Keratinocyte (primary cell): ENCODE measurements around the gene RELCH. TPM values are rescaled to one million over a fixed set of nuclear protein-coding genes. Genes with fewer than 3 reads are reported as not detected.

Experiments used
- DNase-seq: peaks from one replicate; pipeline ENCODE4 v3.0.0-alpha.2; 2011; ENCODE audit warnings: low read depth, missing footprints, low spot score
- FAIRE-seq: peaks from 2 replicates; lab custom pipeline; 2011; peaks lifted over from hg19 to GRCh38; lab: Jason Lieb, UNC
- H2AFZ ChIP-seq: 2 replicates; pipeline ENCODE4 v1.6.0; 2012; ENCODE audit warnings: low read length, control low read depth, inconsistent platforms; ENCODE audit not compliant: control insufficient read depth
- H3K27ac ChIP-seq: 2 replicates; pipeline ENCODE4 v1.5.1; 2011; ENCODE audit warnings: low read length; ENCODE audit not compliant: control insufficient read depth, insufficient read depth
- H3K27me3 ChIP-seq: 3 replicates; pipeline ENCODE4 v1.6.0; 2011; ENCODE audit warnings: low read length; ENCODE audit not compliant: control insufficient read depth, insufficient read depth; ENCODE audit errors: extremely low read depth
- H3K36me3 ChIP-seq, 2 experiments: 2 replicates in 1 of 2; 3 replicates in 1 of 2; pipeline ENCODE4 v1.5.1; 2011; ENCODE audit warnings: low read length in 2 of 2, mild to moderate bottlenecking in 1 of 2; ENCODE audit not compliant: control insufficient read depth in 2 of 2, insufficient read depth in 2 of 2; ENCODE audit errors: extremely low read depth in 1 of 2
- H3K4me1 ChIP-seq: 3 replicates; pipeline ENCODE4 v1.5.1; 2011; ENCODE audit warnings: low read length; ENCODE audit not compliant: control insufficient read depth, insufficient read depth; ENCODE audit errors: extremely low read depth
- H3K4me2 ChIP-seq: 3 replicates; pipeline ENCODE4 v1.6.0; 2011; ENCODE audit warnings: low read depth, low read length; ENCODE audit not compliant: control insufficient read depth, insufficient read depth; ENCODE audit errors: extremely low read depth
- H3K4me3 ChIP-seq, 3 experiments: fragments of 200-600 bp in 1 of 3; sonication (generic) in 1 of 3; 2 replicates in 2 of 3; 3 replicates in 1 of 3; pipeline ENCODE4 v1.5.1; 2011 to 2016; ENCODE audit warnings: low read length in 3 of 3, mild to moderate bottlenecking in 3 of 3, control low read depth in 2 of 3, inconsistent platforms in 1 of 3, low read depth in 1 of 3, mixed read lengths in 1 of 3, mixed run types in 1 of 3, moderate library complexity in 1 of 3; ENCODE audit not compliant: control insufficient read depth in 2 of 3, insufficient read depth in 2 of 3; ENCODE audit errors: extremely low read depth in 1 of 3
- H3K79me2 ChIP-seq: 2 replicates; pipeline ENCODE4 v1.6.0; 2012; ENCODE audit warnings: low read length; ENCODE audit not compliant: control insufficient read depth, insufficient read depth
- H3K9ac ChIP-seq: 3 replicates; pipeline ENCODE4 v1.6.0; 2011; ENCODE audit warnings: low read length; ENCODE audit not compliant: control insufficient read depth, insufficient read depth; ENCODE audit errors: extremely low read depth
- H3K9me1 ChIP-seq: 3 replicates; pipeline ENCODE4 v1.6.0; 2011; ENCODE audit warnings: low read length; ENCODE audit not compliant: control insufficient read depth, insufficient read depth; ENCODE audit errors: extremely low read depth
- H3K9me3 ChIP-seq: 2 replicates; pipeline ENCODE4 v1.5.1; 2012; ENCODE audit warnings: low read depth, low read length; ENCODE audit not compliant: control insufficient read depth
- H4K20me1 ChIP-seq: 3 replicates; pipeline ENCODE4 v1.6.0; 2011; ENCODE audit warnings: low read length; ENCODE audit not compliant: control insufficient read depth, insufficient read depth; ENCODE audit errors: extremely low read depth
- CTCF ChIP-seq, 3 experiments: IDR thresholded peaks in 1 of 3; conservative IDR thresholded peaks in 1 of 3; optimal IDR thresholded peaks in 1 of 3; 2 replicates in 2 of 3; 3 replicates in 1 of 3; pipeline versions ENCODE3 to v1.5.1; 2011; ENCODE audit warnings: low read length in 3 of 3, mild to moderate bottlenecking in 3 of 3, moderate library complexity in 2 of 3, control low read depth in 1 of 3, inconsistent platforms in 1 of 3; ENCODE audit not compliant: insufficient read depth in 2 of 3; ENCODE audit errors: extremely low read depth in 1 of 3
- EZH2 ChIP-seq: IDR thresholded peaks from one replicate; pipeline ENCODE4 v1.6.1; 2012; ENCODE audit warnings: inconsistent platforms, mild to moderate bottlenecking, low read length, moderate library complexity
- dilution Hi-C: fragments of 300-500 bp; cut with MboI; formaldehyde crosslinking; loops from one replicate; pipeline ENCODE4 v1.7.0; 2020; ENCODE audit warnings: low sequenced_read_pairs; ENCODE audit not compliant: extremely low pct_ligation_motif_present
- polyA plus RNA-seq, 5 experiments: library from polyadenylated mRNA; depleted of rRNA in 3 of 5; stranded (reverse) in 3 of 5; stranded (forward) in 1 of 5; unstranded in 1 of 5; fragments of >200 nt; gene quantifications; 1 replicate in 1 of 5; 2 replicates in 3 of 5; 3 replicates in 1 of 5; pipeline versions ENCODE4 v1.2.1 to v1.2.3, GENCODE V29; 2011 to 2012; ENCODE audit warnings: missing spikeins in 2 of 5, low read depth in 1 of 5, low replicate concordance in 1 of 5

Gene RELCH
- polyA plus RNA-seq, 1 donor (not counting 4 experiments of a cell fraction or from before 2014, with no cell fraction given), result 21.8 TPM

GRCh38 chr18:62325806-62326645 lies 139.0 kb downstream of the RELCH start:
- H3K9ac ChIP-seq, result peak overlapping the region; percentile 34
- FAIRE-seq, result no peak
- dilution Hi-C loops, result no loop called here
- peak overlapping the region; percentile 76 for H2AFZ ChIP-seq
- H4K20me1 ChIP-seq, result no peaks in the 10 kb centered on the region
- H3K27me3 ChIP-seq, result peaks cover 49% of the 10 kb centered on the region
- TF ChIP-seq EZH2 (peak; percentile 70), CTCF (optimal IDR thresholded peaks at IDR 0.05 in 1 of 3, IDR thresholded peaks at IDR 0.05 in 1 of 3, conservative IDR thresholded peaks at IDR 0.05 in 1 of 3; ENCODE audit: extremely low read depth in 1 of 3, insufficient read depth in 2 of 3, low read length in 3 of 3) (no peak)
- H3K4me1 ChIP-seq, result peaks cover 13% of the 10 kb centered on the region
- no peaks in the 10 kb centered on the region for H3K9me1 ChIP-seq
- H3K79me2 ChIP-seq, result no peaks in the 10 kb centered on the region
- peak overlapping the region; percentile 80 for H3K4me2 ChIP-seq
- no peaks in the 10 kb centered on the region for H3K36me3 ChIP-seq
- no peak for DNase-seq
- H3K4me3 ChIP-seq, result peak overlapping the region; percentile 38 to 82 (median 71)
- no peak overlapping the region for H3K27ac ChIP-seq
- no peaks in the 10 kb centered on the region for H3K9me3 ChIP-seq

GRCh38 chr18:62326646-62327348 lies 139.7 kb downstream of the RELCH start:
- H3K27ac ChIP-seq, result no peak overlapping the region
- dilution Hi-C loops, result no loop called here
- peaks cover 13% of the 10 kb centered on the region for H3K4me1 ChIP-seq
- H2AFZ ChIP-seq, result no peak overlapping the region
- H4K20me1 ChIP-seq, result no peaks in the 10 kb centered on the region
- no peaks in the 10 kb centered on the region for H3K79me2 ChIP-seq
- FAIRE-seq, result no peak
- H3K9me3 ChIP-seq, result no peaks in the 10 kb centered on the region
- H3K36me3 ChIP-seq, result no peaks in the 10 kb centered on the region
- no peak overlapping the region for H3K9ac ChIP-seq
- no peak for DNase-seq
- no peaks in the 10 kb centered on the region for H3K9me1 ChIP-seq
- H3K27me3 ChIP-seq, result peaks cover 49% of the 10 kb centered on the region
- peak overlapping the region; percentile 80 for H3K4me2 ChIP-seq
- peak overlapping the region in 1 of 3 experiments; percentile 82 for H3K4me3 ChIP-seq
- TF ChIP-seq CTCF (optimal IDR thresholded peaks at IDR 0.05 in 1 of 3, IDR thresholded peaks at IDR 0.05 in 1 of 3, conservative IDR thresholded peaks at IDR 0.05 in 1 of 3; ENCODE audit: extremely low read depth in 1 of 3, insufficient read depth in 2 of 3, low read length in 3 of 3), result no peak
- peak; percentile 41 for TF ChIP-seq EZH2
